ENCODE results near the gene IL1RAPL2.

The IL1RAPL2 gene

GRCh38 chrX:105241056-105241455, 675.1 kb downstream of the IL1RAPL2 start:
- no peaks in the 10 kb centered on the region for H3K4me1 Mint-ChIP-seq
- H3K9me3 Mint-ChIP-seq, result no peaks in the 10 kb centered on the region
- H3K27me3 Mint-ChIP-seq, result no peaks in the 10 kb centered on the region
- H3K4me3 Mint-ChIP-seq, result no peak overlapping the region
- no peak overlapping the region for H3K27ac Mint-ChIP-seq
- no peaks in the 10 kb centered on the region for H3K36me3 Mint-ChIP-seq (ENCODE audit: low read depth)
- DNase-seq, result no peak
- ATAC-seq, result no peak

DNA sequence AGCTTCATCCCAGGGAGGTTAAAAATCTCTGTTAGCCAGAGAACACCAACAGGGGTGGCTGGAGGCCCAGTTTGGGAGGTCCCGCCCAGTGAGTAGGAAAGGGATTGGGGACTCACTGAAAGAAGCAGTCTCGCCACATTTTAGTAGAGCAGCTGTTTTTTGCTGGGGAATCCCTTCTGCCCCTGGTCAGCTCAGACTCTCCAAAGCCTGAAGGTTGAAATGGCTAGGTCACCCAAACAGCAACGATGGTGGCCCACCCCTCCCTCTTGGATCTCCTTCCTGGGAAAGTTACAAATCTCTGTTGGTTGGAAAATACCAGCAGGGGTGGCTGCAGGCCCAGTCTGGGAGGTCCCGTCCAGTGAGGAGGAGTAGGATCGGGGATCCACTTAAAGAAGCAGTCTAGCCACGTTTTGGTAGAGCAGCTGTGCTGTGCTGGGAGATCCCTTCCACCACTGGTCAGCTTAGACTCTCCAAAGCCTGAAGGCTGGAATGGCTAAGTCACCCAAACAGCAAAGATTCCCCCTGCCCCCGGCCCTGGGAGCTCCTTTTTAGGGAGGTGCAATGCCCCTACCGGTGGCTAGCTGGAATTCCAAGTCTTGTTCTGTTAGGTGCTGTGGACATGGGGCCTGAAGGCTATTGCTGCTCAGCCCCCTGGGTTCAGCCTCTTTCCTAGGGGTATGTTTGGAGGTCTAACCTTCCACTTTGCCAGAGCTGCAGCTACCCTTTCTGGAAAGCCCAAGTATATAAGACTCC, 694.5 kb downstream of the IL1RAPL2 start:
- no peak for ATAC-seq
- H3K36me3 Mint-ChIP-seq (ENCODE audit: low read depth), result no peaks in the 10 kb centered on the region
- H3K27ac Mint-ChIP-seq, result no peak overlapping the region
- peaks cover 8% of the 10 kb centered on the region for H3K9me3 Mint-ChIP-seq
- no peaks in the 10 kb centered on the region for H3K27me3 Mint-ChIP-seq
- no peaks in the 10 kb centered on the region for H3K4me1 Mint-ChIP-seq
- no peak overlapping the region for H3K4me3 Mint-ChIP-seq
- DNase-seq, result no peak

DNA sequence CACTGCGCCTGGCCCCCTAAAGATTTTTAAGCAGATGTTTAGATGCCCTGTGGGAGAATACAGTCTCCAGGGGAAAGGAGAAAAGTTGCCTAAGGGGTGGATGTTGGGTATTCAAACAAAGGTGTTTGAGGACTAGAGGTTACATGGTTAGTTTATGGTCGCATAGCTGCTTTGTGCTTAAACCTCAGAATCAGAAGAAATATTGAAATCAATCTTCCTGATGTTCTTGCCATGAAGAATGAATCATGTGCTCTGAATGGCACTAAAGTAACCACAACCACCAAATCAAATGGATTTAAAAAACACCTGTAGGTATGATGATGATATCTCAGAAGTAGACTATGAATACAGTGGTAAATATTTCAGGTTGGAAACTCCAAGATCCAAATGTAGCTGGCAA, 697.2 kb downstream of the IL1RAPL2 start:
- no peaks in the 10 kb centered on the region for H3K36me3 Mint-ChIP-seq (ENCODE audit: low read depth)
- no peak overlapping the region for H3K27ac Mint-ChIP-seq
- no peaks in the 10 kb centered on the region for H3K27me3 Mint-ChIP-seq
- DNase-seq (no peak), ATAC-seq (no peak)
- H3K9me3 Mint-ChIP-seq, result peaks cover 2% of the 10 kb centered on the region
- no peaks in the 10 kb centered on the region for H3K4me1 Mint-ChIP-seq
- H3K4me3 Mint-ChIP-seq, result no peak overlapping the region

GRCh38 chrX:105263801-105264200, 697.8 kb downstream of the IL1RAPL2 start:
- Mint-ChIP-seq H3K4me1 (no peaks in the 10 kb centered on the region), H3K27me3 (no peaks in the 10 kb centered on the region), H3K4me3 (no peak overlapping the region), H3K36me3 (ENCODE audit: low read depth) (no peaks in the 10 kb centered on the region), H3K27ac (no peak overlapping the region), H3K9me3 (no peaks in the 10 kb centered on the region)
- DNase-seq, result no peak
- ATAC-seq, result no peak

DNA sequence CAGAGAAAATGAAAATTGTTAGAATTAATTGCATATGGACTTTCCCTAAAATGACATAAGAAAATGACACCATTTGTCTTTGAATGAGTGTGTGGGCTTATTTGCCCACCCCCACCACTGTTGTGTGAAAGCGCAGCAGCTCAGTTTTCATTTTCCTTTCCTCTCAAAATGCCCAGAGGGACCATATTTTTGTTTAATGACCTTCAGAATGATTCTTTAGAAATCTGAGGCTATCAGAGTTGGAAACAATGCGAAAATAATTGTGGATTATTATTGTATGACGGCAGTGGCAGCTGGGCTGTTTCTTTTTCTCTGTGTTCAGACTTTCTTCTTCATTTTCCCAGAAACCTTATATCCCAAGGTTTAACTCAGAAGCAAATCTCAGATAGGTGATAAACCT, 699.1 kb downstream of the IL1RAPL2 start:
- H3K36me3 Mint-ChIP-seq (ENCODE audit: low read depth), result no peaks in the 10 kb centered on the region
- no peak for DNase-seq
- no peak overlapping the region for H3K4me3 Mint-ChIP-seq
- no peak overlapping the region for H3K27ac Mint-ChIP-seq
- H3K9me3 Mint-ChIP-seq, result no peaks in the 10 kb centered on the region
- no peaks in the 10 kb centered on the region for H3K4me1 Mint-ChIP-seq
- ATAC-seq, result no peak
- no peaks in the 10 kb centered on the region for H3K27me3 Mint-ChIP-seq

DNA sequence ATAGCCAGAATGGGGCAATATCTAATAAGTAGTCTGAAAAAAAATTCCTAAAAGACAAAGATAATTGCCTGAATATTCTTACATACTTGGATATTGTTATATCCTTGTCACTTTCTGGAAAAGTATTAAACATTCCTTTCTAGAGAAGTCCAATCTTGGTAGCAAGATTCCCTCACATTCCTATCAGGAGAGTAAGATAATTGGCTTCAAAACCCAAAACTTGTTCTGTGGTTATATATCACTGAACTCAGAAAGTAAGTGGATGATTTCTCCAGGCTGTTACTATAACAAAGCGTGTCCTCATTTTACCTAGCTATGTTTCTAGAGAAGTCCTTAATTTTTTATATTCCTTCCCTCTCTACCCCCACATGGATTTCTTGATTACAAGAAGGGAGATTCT, 700.5 kb downstream of the IL1RAPL2 start:
- H3K4me3 Mint-ChIP-seq, result no peak overlapping the region
- no peak overlapping the region for H3K27ac Mint-ChIP-seq
- DNase-seq (no peak), ATAC-seq (no peak)
- H3K4me1 Mint-ChIP-seq, result no peaks in the 10 kb centered on the region
- no peaks in the 10 kb centered on the region for H3K9me3 Mint-ChIP-seq
- no peaks in the 10 kb centered on the region for H3K27me3 Mint-ChIP-seq
- no peaks in the 10 kb centered on the region for H3K36me3 Mint-ChIP-seq (ENCODE audit: low read depth)

DNA sequence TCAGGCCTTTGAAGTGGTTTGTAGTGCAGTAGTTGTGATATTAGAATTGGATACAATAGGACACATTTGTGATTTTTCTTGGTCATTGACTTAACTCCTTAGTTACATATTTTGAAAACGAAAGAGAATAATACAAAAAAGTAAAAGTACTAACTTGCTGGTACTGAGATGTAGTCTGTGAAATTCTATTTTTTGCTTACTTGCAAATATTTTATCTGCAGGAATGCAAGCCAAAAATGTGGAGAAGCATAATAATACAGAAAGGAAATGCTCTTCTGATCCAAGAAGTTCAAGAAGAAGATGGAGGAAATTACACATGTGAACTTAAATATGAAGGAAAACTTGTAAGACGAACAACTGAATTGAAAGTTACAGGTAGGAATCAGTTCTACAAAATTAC, 701.2 kb downstream of the IL1RAPL2 start:
- H3K4me1 Mint-ChIP-seq, result no peaks in the 10 kb centered on the region
- no peaks in the 10 kb centered on the region for H3K27me3 Mint-ChIP-seq
- H3K9me3 Mint-ChIP-seq, result no peaks in the 10 kb centered on the region
- H3K36me3 Mint-ChIP-seq (ENCODE audit: low read depth), result no peaks in the 10 kb centered on the region
- H3K4me3 Mint-ChIP-seq, result no peak overlapping the region
- no peak overlapping the region for H3K27ac Mint-ChIP-seq
- ATAC-seq (no peak), DNase-seq (no peak)

DNA sequence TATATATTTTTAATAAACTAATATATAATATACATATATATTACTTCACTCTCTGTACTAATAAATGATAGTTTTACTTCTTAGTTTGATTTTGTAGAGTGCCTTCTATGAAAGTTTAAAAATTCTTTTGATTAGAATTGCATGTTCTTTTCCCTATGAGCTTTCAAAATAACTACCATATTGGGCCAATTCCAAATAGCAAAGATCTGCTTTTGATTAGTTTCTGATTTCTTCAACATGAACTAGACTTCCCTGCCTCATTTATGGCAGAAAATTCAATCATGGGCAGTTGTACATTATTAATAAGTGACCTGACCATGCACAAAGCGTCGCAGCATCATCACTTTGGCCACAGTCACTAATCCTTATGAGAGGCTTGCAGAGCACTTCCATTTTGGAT, 703.4 kb downstream of the IL1RAPL2 start:
- no peak overlapping the region for H3K4me3 Mint-ChIP-seq
- no peaks in the 10 kb centered on the region for H3K4me1 Mint-ChIP-seq
- DNase-seq (no peak), ATAC-seq (no peak)
- no peaks in the 10 kb centered on the region for H3K27me3 Mint-ChIP-seq
- no peaks in the 10 kb centered on the region for H3K9me3 Mint-ChIP-seq
- no peak overlapping the region for H3K27ac Mint-ChIP-seq
- no peaks in the 10 kb centered on the region for H3K36me3 Mint-ChIP-seq (ENCODE audit: low read depth)

- H3K36me3 Mint-ChIP-seq (ENCODE audit: low read depth), result no peaks in the 10 kb centered on the region
- no peak overlapping the region for H3K27ac Mint-ChIP-seq
- no peak for DNase-seq
- ATAC-seq, result no peak
- H3K4me3 Mint-ChIP-seq, result no peak overlapping the region
- H3K9me3 Mint-ChIP-seq, result no peaks in the 10 kb centered on the region
- H3K4me1 Mint-ChIP-seq, result no peaks in the 10 kb centered on the region
- H3K27me3 Mint-ChIP-seq, result no peaks in the 10 kb centered on the region
These were observed 707.3 kb downstream of the IL1RAPL2 start for GRCh38 chrX:105273326-105273725.

DNA sequence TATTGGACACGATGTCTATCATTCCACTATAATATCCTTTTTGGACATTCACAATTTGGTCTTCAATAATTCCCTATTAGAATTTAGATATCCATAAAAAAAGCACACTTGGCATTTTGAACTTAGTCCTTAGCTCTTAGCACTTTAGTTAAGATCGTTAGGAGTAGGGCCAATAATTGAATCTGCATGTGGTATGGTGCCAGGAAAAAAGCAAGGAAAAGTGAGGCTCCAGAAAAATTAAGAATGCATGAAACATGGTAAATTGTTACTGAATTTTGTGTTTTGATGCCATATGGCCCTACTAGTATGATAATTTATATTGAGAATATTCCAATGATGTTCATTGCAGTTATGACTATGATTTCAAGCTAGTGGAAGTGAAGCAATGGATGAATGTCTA, 708.1 kb downstream of the IL1RAPL2 start:
- Mint-ChIP-seq H3K4me1 (no peaks in the 10 kb centered on the region), H3K9me3 (no peaks in the 10 kb centered on the region), H3K4me3 (no peak overlapping the region), H3K36me3 (ENCODE audit: low read depth) (no peaks in the 10 kb centered on the region), H3K27me3 (no peaks in the 10 kb centered on the region), H3K27ac (no peak overlapping the region)
- DNase-seq, result no peak
- ATAC-seq, result no peak

DNA sequence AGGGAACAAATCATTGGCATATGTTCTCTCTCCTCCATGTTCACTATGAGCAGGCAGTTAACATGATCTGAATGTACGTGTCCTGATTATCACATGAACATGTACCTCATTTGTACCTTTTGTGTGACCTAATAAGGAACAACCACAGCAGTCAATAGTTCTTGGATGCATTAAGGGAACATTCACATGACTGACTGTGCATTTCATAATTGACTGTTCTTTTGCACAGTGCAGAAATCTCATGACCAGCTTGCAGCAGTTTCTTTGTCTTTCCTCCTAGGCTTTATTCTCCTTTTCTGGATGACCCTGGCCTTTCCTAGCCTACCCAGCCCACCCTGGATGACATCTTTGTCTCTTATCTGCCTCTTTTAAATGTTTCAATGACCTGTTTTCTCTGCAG, 711.1 kb downstream of the IL1RAPL2 start:
- H3K27ac Mint-ChIP-seq, result no peak overlapping the region
- no peaks in the 10 kb centered on the region for H3K27me3 Mint-ChIP-seq
- ATAC-seq (no peak), DNase-seq (no peak)
- no peaks in the 10 kb centered on the region for H3K36me3 Mint-ChIP-seq (ENCODE audit: low read depth)
- no peaks in the 10 kb centered on the region for H3K4me1 Mint-ChIP-seq
- H3K4me3 Mint-ChIP-seq, result no peak overlapping the region
- H3K9me3 Mint-ChIP-seq, result no peaks in the 10 kb centered on the region

DNA sequence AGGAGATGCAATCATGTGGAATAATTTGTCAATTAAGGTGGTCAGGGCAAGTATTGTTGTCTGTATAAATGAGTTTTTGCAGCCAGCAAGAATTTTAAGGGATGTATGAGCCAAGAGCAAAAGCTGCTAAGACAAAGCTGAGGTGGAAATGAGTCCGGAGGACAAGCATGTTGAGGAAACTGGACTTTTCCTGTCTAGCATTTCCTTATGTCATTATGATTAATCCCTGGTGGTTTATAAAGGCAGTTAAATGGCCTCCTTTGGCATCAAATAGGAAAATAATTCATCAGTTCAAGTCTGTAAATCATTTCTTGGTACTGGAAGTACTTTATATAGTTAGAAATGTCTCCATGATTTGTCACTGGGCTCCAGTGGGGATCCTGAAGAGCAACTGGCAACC, 716.1 kb downstream of the IL1RAPL2 start:
- no peaks in the 10 kb centered on the region for H3K36me3 Mint-ChIP-seq (ENCODE audit: low read depth)
- no peaks in the 10 kb centered on the region for H3K27me3 Mint-ChIP-seq
- ATAC-seq, result no peak
- H3K27ac Mint-ChIP-seq, result no peak overlapping the region
- H3K4me3 Mint-ChIP-seq, result no peak overlapping the region
- H3K9me3 Mint-ChIP-seq, result no peaks in the 10 kb centered on the region
- no peak for DNase-seq
- H3K4me1 Mint-ChIP-seq, result no peaks in the 10 kb centered on the region

- H3K4me3 Mint-ChIP-seq, result no peak overlapping the region
- no peak for DNase-seq
- H3K9me3 Mint-ChIP-seq, result no peaks in the 10 kb centered on the region
- H3K27me3 Mint-ChIP-seq, result no peaks in the 10 kb centered on the region
- H3K27ac Mint-ChIP-seq, result no peak overlapping the region
- ATAC-seq, result no peak
- no peaks in the 10 kb centered on the region for H3K4me1 Mint-ChIP-seq
- no peaks in the 10 kb centered on the region for H3K36me3 Mint-ChIP-seq (ENCODE audit: low read depth)
These were observed 731.0 kb downstream of the IL1RAPL2 start for GRCh38 chrX:105297041-105297440.

GRCh38 chrX:105299286-105299685, 733.3 kb downstream of the IL1RAPL2 start:
- Mint-ChIP-seq H3K27me3 (no peaks in the 10 kb centered on the region), H3K36me3 (ENCODE audit: low read depth) (no peaks in the 10 kb centered on the region), H3K4me3 (no peak overlapping the region), H3K27ac (no peak overlapping the region), H3K4me1 (no peaks in the 10 kb centered on the region), H3K9me3 (no peaks in the 10 kb centered on the region)
- ATAC-seq (no peak), DNase-seq (no peak)

- Mint-ChIP-seq H3K27me3 (no peaks in the 10 kb centered on the region), H3K36me3 (ENCODE audit: low read depth) (no peaks in the 10 kb centered on the region), H3K9me3 (no peaks in the 10 kb centered on the region), H3K4me3 (no peak overlapping the region), H3K4me1 (no peaks in the 10 kb centered on the region), H3K27ac (no peak overlapping the region)
- DNase-seq (no peak), ATAC-seq (no peak)
These were observed 736.2 kb downstream of the IL1RAPL2 start for GRCh38 chrX:105302246-105302645.

GRCh38 chrX:105307762-105308161, 741.8 kb downstream of the IL1RAPL2 start:
- H3K4me1 Mint-ChIP-seq, result no peaks in the 10 kb centered on the region
- H3K27ac Mint-ChIP-seq, result no peak overlapping the region
- no peak for ATAC-seq
- DNase-seq, result no peak
- H3K36me3 Mint-ChIP-seq (ENCODE audit: low read depth), result no peaks in the 10 kb centered on the region
- H3K4me3 Mint-ChIP-seq, result no peak overlapping the region
- no peaks in the 10 kb centered on the region for H3K9me3 Mint-ChIP-seq
- no peaks in the 10 kb centered on the region for H3K27me3 Mint-ChIP-seq
